Uterus (tissue), 4 donors: ENCODE data around the gene OSBPL2. TPM values are rescaled to one million over a fixed set of nuclear protein-coding genes. Genes with fewer than 3 reads are reported as not detected.

Experiments
- DNase-seq, 2 donors: peaks; one replicate each; pipeline ENCODE4 v3.0.0-alpha.2; 2019 to 2020
- H3K27ac ChIP-seq, 2 donors: fragments of 200-600 bp; sonication (generic); 1 replicate in 1 of 2; 2 replicates in 1 of 2; pipeline ENCODE4 v1.5.1; 2016 to 2018
- H3K27me3 ChIP-seq, 2 donors: fragments of 200-600 bp; sonication (generic); one replicate each; pipeline ENCODE4 v1.5.1; 2018 to 2019; ENCODE audit warnings: control low read depth in 1 of 2
- H3K36me3 ChIP-seq, 2 donors: fragments of 200-600 bp; sonication (generic); one replicate each; pipeline ENCODE4 v1.5.1; 2019; ENCODE audit warnings: control low read depth in 1 of 2
- H3K4me1 ChIP-seq, 2 donors: fragments of 200-600 bp; sonication (generic); one replicate each; pipeline ENCODE4 v1.5.1; 2018 to 2019; ENCODE audit warnings: control low read depth in 1 of 2
- H3K4me3 ChIP-seq, 2 donors: fragments of 200-600 bp; sonication (generic); 1 replicate in 1 of 2; 2 replicates in 1 of 2; pipeline ENCODE4 v1.5.1; 2018 to 2019; ENCODE audit warnings: mild to moderate bottlenecking in 1 of 2
- H3K9me3 ChIP-seq, 2 donors: fragments of 200-600 bp; sonication (generic); one replicate each; pipeline ENCODE4 v1.5.1; 2019; ENCODE audit warnings: control low read depth in 1 of 2
- CTCF ChIP-seq, 4 experiments: fragments of 200-600 bp in 2 of 4; fragments of 450-650 bp in 2 of 4; sonication (generic) in 2 of 4; IDR thresholded peaks; one replicate each; pipeline ENCODE4 v1.5.1; 2016 to 2019; ENCODE audit warnings: antibody characterized with exemption in 4 of 4, mild to moderate bottlenecking in 2 of 4, moderate library complexity in 1 of 4
- POLR2A ChIP-seq, 2 donors: fragments of 450-650 bp; IDR thresholded peaks; one replicate each; pipeline ENCODE4 v1.6.1; 2016; ENCODE audit warnings: antibody characterized with exemption in 2 of 2, mild to moderate bottlenecking in 1 of 2, moderate library complexity in 1 of 2
- intact Hi-C: fragments of 100-400 bp; cut with DNase I; formaldehyde crosslinking; loops from one replicate; pipeline ENCODE4 v1.15.1; 2023; ENCODE audit warnings: low total_unique reads
- total RNA-seq, 4 donors: library from RNA; depleted of rRNA in 3 of 4; stranded (reverse); fragments of >200 nt in 3 of 4; gene quantifications; one replicate each; pipeline versions ENCODE4 v1.1.0 to v1.2.4, GENCODE V29; 2014 to 2023
- donor health status: DM: yes; HTN: yes; CAD: no.

The OSBPL2 gene
- total RNA-seq, 4 donors from 2014 or later, result 12.3 to 55.9 (median 33.4) TPM

- Histone ChIP-seq H3K4me1 (no peaks in the 10 kb centered on the region), H3K9me3 (no peaks in the 10 kb centered on the region), H3K27me3 (no peaks in the 10 kb centered on the region), H3K4me3 (no peak overlapping the region), H3K36me3 (no peaks in the 10 kb centered on the region), H3K27ac (no peak overlapping the region)
- no peak for DNase-seq
- intact Hi-C loops, result no loop called here
- TF ChIP-seq POLR2A (IDR thresholded peaks at IDR 0.05) (no peak), CTCF (IDR thresholded peaks at IDR 0.05) (no peak)
Measured at GRCh38 chr20:62331347-62331746, 93.0 kb downstream of the OSBPL2 start.

- Histone ChIP-seq H3K27ac (no peak overlapping the region), H3K36me3 (no peaks in the 10 kb centered on the region), H3K27me3 (no peaks in the 10 kb centered on the region), H3K9me3 (no peaks in the 10 kb centered on the region), H3K4me1 (no peaks in the 10 kb centered on the region), H3K4me3 (no peak overlapping the region)
- DNase-seq, result no peak
- intact Hi-C loops, result no loop called here
- TF ChIP-seq POLR2A (IDR thresholded peaks at IDR 0.05), result no peak
- no peak for TF ChIP-seq CTCF (IDR thresholded peaks at IDR 0.05)
Measured at GRCh38 chr20:62332421-62332820, 94.1 kb downstream of the OSBPL2 start.

- no peak for DNase-seq
- intact Hi-C loops, result no loop called here
- H3K4me1 ChIP-seq, result no peaks in the 10 kb centered on the region
- no peak overlapping the region for H3K27ac ChIP-seq
- TF ChIP-seq CTCF (IDR thresholded peaks at IDR 0.05), result no peak
- TF ChIP-seq POLR2A (IDR thresholded peaks at IDR 0.05), result no peak
- H3K36me3 ChIP-seq, result no peaks in the 10 kb centered on the region
- no peaks in the 10 kb centered on the region for H3K27me3 ChIP-seq
- H3K9me3 ChIP-seq, result no peaks in the 10 kb centered on the region
- H3K4me3 ChIP-seq, result no peak overlapping the region
Measured at GRCh38 chr20:62332989-62333819, 94.9 kb downstream of the OSBPL2 start.

- H3K4me3 ChIP-seq, result no peak overlapping the region
- H3K27ac ChIP-seq, result no peak overlapping the region
- TF ChIP-seq POLR2A (IDR thresholded peaks at IDR 0.05), result no peak
- no peak for TF ChIP-seq CTCF (IDR thresholded peaks at IDR 0.05)
- no peaks in the 10 kb centered on the region for H3K4me1 ChIP-seq
- no peaks in the 10 kb centered on the region for H3K9me3 ChIP-seq
- H3K36me3 ChIP-seq, result no peaks in the 10 kb centered on the region
- no peaks in the 10 kb centered on the region for H3K27me3 ChIP-seq
- DNase-seq, result no peak
- intact Hi-C loops, result no loop called here
Measured at GRCh38 chr20:62333820-62334595, 95.7 kb downstream of the OSBPL2 start.

GRCh38 chr20:62334881-62335280, 96.6 kb downstream of the OSBPL2 start:
- Histone ChIP-seq H3K27ac (no peak overlapping the region), H3K4me3 (no peak overlapping the region), H3K36me3 (no peaks in the 10 kb centered on the region), H3K9me3 (no peaks in the 10 kb centered on the region), H3K4me1 (no peaks in the 10 kb centered on the region), H3K27me3 (no peaks in the 10 kb centered on the region)
- TF ChIP-seq CTCF (IDR thresholded peaks at IDR 0.05), result no peak
- TF ChIP-seq POLR2A (IDR thresholded peaks at IDR 0.05), result no peak
- DNase-seq, result no peak
- intact Hi-C loops, result no loop called here
